ENCODE results near the gene NKPD1. TPM values are rescaled to one million over a fixed set of nuclear protein-coding genes. Genes with fewer than 3 reads are reported as not detected.
A peak's percentile ranks its signal among the peaks of the same experiment; 100 is the strongest.

Gene NKPD1
- total RNA-seq, 1 donor from 2014 or later = 1.1 TPM

- H3K36me3 Mint-ChIP-seq = no peaks in the 10 kb centered on the region
- H3K27me3 Mint-ChIP-seq (ENCODE audit: low read depth) = peaks cover 53% of the 10 kb centered on the region
- no peak overlapping the region for H3K27ac Mint-ChIP-seq
- H3K9me3 Mint-ChIP-seq = no peaks in the 10 kb centered on the region
- TF ChIP-seq CTCF (IDR thresholded peaks at IDR 0.05; ENCODE audit: unreplicated experiment) = no peak
- H3K4me3 Mint-ChIP-seq = no peak overlapping the region
- peaks cover 21% of the 10 kb centered on the region for H3K4me1 Mint-ChIP-seq
- no peak for DNase-seq (ENCODE audit: low spot score in 2 of 2, unreplicated experiment in 2 of 2)
Observed at GRCh38 chr19:45156011-45156630, 4.7 kb downstream of the NKPD1 start.

GRCh38 chr19:45154064-45154827 is 6.5 kb downstream of the NKPD1 start:
- Mint-ChIP-seq H3K27me3 (ENCODE audit: low read depth) (peaks cover 48% of the 10 kb centered on the region), H3K9me3 (no peaks in the 10 kb centered on the region), H3K4me1 (peaks cover 11% of the 10 kb centered on the region), H3K27ac (peak overlapping the region; percentile 57), H3K4me3 (peak overlapping the region; percentile 58), H3K36me3 (peaks cover 2% of the 10 kb centered on the region)
- no peak for DNase-seq (ENCODE audit: low spot score in 2 of 2, unreplicated experiment in 2 of 2)
- TF ChIP-seq CTCF (IDR thresholded peaks at IDR 0.05; ENCODE audit: unreplicated experiment) = no peak

DNA sequence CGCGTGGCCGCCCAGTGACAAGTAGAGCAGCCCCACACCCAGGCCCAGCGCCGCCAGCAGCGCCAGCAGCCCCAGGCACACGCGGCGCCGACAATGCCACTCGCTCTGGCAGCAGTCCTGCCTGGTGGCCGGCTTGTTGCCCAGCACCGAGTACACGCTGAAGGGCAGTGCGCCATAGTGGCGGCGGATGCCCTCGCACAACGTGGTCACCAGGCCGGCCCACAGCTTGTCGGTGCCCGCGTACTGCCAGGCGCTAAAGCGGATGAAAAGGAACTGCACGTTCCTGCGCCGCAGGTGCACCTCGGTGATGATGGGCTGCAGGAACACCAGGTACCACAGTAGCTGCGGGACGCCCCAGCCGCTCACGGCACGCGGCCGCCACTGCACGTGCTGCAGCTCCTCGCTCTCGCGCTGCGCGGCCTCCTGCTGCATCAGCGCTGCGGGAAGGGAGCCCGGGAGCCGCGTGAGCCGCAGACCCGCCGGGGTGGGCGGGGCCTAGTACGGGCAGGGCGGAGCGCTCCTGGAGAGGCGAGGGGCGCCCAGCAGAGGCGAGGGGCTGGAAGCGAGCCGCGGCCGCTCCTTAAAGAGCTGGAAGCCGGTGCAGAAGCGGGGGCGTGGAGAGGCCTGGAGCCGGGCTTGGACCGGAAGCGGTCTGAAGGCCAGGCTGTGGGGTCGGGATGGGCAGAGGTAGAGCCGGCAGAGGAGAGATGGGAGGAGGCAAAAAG is 7.3 kb downstream of the NKPD1 start:
- H3K4me1 Mint-ChIP-seq = peaks cover 11% of the 10 kb centered on the region
- DNase-seq (ENCODE audit: low spot score in 2 of 2, unreplicated experiment in 2 of 2) = peak; percentile 66 to 82
- H3K36me3 Mint-ChIP-seq = peaks cover 4% of the 10 kb centered on the region
- peak overlapping the region; percentile 58 for H3K4me3 Mint-ChIP-seq
- H3K27ac Mint-ChIP-seq = peak overlapping the region; percentile 57
- H3K9me3 Mint-ChIP-seq = no peaks in the 10 kb centered on the region
- no peak for TF ChIP-seq CTCF (IDR thresholded peaks at IDR 0.05; ENCODE audit: unreplicated experiment)
- peaks cover 48% of the 10 kb centered on the region for H3K27me3 Mint-ChIP-seq (ENCODE audit: low read depth)

DNA sequence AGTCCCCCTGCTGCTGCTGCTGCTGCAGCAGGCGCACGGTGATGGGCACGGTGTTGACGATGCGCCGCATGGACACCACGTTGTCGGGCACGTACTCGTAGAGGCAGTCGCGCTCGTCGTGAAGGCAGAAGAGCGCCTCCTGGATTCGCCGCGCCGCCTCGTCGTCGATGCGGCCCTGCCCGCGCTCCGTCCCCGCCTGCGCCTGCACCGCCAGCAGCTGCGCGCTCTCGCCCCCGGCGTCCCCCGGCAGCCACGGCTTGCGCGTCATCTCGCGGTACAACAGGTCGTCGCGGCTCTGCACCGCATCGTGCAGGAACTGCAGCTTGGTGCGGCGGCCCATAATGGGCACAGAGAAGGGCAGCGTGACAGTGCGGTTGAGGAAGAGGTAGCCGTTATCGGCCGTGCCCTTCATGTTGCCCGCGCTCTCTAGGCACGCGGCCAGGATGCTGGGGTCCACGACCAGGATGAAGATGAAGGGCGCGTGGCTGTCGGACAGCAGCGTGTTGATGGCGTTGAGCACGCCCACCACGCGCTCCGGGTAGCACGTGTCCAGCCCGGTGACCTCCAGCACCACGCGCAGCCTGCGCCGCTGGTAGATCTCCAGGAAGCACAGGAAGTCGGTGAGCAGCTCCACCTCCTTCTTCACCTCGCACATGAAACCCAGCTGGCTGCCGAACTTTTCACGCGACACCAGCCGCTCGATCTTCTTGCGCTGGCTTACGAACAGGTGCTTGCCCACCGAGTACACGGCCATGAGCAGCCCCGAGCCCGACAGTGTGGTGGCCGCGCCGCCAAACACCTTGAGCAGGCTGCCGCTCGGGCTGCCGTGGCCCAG is 8.1 kb downstream of the NKPD1 start:
- no peak for DNase-seq (ENCODE audit: low spot score in 2 of 2, unreplicated experiment in 2 of 2)
- Mint-ChIP-seq H3K27ac (no peak overlapping the region), H3K4me1 (peaks cover 11% of the 10 kb centered on the region), H3K4me3 (peak overlapping the region; percentile 37), H3K27me3 (ENCODE audit: low read depth) (peaks cover 45% of the 10 kb centered on the region), H3K36me3 (peaks cover 4% of the 10 kb centered on the region), H3K9me3 (no peaks in the 10 kb centered on the region)
- TF ChIP-seq CTCF (IDR thresholded peaks at IDR 0.05; ENCODE audit: unreplicated experiment) = no peak

DNA sequence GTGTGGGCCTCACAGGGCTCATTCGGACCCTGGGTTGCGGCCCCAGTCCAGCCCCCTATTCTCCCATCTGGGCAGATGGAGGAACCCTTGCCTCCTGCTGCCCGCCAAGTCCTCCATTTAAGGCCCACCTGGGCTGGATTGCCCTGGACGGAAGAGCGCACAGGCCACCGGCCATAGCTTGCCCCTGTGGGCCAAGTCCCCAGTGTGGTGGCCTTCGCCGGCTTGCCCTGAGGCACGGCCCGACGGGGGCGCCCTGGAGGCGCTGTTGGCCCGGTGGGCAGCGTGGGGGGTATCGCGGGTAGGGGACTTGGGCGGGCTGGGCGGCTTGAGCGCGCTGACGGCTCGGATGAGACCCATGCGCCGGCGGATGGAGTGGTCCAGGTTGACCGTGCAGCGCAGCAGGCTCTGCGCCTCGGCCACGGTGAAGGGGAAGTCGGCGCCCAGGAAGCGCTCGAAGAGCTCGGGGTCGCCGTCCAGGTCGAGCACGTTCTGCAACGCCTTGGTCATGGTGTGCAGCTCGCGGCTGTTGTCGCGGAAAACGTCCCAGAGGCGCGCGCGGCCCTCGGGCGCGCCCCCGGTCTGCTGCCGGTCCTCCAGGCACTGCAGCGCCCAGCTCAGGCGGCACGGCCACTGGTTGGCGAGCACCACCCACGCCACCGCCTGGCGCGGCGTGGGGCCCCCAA is 8.8 kb downstream of the NKPD1 start:
- Mint-ChIP-seq H3K36me3 (peaks cover 4% of the 10 kb centered on the region), H3K27ac (no peak overlapping the region), H3K9me3 (no peaks in the 10 kb centered on the region), H3K4me3 (peak overlapping the region; percentile 10), H3K27me3 (ENCODE audit: low read depth) (peaks cover 41% of the 10 kb centered on the region), H3K4me1 (peaks cover 11% of the 10 kb centered on the region)
- no peak for TF ChIP-seq CTCF (IDR thresholded peaks at IDR 0.05; ENCODE audit: unreplicated experiment)
- no peak for DNase-seq (ENCODE audit: low spot score in 2 of 2, unreplicated experiment in 2 of 2)

Data from mesothelial cell of epicardium (in vitro differentiated cells).